Choroid plexus epithelial cell (primary cell): Measurements from ENCODE around the gene CHKA.

Experiments
- DNase-seq: peaks from one replicate; pipeline ENCODE4 v3.0.0-alpha.2; 2010; ENCODE audit warnings: low read depth
- H3K4me3 ChIP-seq: 2 replicates; pipeline ENCODE4 v1.5.1; 2011; ENCODE audit warnings: low read depth, mild to moderate bottlenecking, control low read depth, low read length, moderate library complexity
- TF ChIP-seq, protein P1 (sequence below): conservative IDR thresholded peaks from 2 replicates; pipeline ENCODE4 v1.5.1; 2011; ENCODE audit warnings: low read depth, mild to moderate bottlenecking, control low read depth, inconsistent platforms, low read length, moderate library complexity

The CHKA gene

GRCh38 chr11:68017980-68018729 is 103.0 kb downstream of the CHKA start:
- no peak for DNase-seq
- TF ChIP-seq, protein P1, sequence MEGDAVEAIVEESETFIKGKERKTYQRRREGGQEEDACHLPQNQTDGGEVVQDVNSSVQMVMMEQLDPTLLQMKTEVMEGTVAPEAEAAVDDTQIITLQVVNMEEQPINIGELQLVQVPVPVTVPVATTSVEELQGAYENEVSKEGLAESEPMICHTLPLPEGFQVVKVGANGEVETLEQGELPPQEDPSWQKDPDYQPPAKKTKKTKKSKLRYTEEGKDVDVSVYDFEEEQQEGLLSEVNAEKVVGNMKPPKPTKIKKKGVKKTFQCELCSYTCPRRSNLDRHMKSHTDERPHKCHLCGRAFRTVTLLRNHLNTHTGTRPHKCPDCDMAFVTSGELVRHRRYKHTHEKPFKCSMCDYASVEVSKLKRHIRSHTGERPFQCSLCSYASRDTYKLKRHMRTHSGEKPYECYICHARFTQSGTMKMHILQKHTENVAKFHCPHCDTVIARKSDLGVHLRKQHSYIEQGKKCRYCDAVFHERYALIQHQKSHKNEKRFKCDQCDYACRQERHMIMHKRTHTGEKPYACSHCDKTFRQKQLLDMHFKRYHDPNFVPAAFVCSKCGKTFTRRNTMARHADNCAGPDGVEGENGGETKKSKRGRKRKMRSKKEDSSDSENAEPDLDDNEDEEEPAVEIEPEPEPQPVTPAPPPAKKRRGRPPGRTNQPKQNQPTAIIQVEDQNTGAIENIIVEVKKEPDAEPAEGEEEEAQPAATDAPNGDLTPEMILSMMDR = no peak
- H3K4me3 ChIP-seq = no peak overlapping the region

DNA sequence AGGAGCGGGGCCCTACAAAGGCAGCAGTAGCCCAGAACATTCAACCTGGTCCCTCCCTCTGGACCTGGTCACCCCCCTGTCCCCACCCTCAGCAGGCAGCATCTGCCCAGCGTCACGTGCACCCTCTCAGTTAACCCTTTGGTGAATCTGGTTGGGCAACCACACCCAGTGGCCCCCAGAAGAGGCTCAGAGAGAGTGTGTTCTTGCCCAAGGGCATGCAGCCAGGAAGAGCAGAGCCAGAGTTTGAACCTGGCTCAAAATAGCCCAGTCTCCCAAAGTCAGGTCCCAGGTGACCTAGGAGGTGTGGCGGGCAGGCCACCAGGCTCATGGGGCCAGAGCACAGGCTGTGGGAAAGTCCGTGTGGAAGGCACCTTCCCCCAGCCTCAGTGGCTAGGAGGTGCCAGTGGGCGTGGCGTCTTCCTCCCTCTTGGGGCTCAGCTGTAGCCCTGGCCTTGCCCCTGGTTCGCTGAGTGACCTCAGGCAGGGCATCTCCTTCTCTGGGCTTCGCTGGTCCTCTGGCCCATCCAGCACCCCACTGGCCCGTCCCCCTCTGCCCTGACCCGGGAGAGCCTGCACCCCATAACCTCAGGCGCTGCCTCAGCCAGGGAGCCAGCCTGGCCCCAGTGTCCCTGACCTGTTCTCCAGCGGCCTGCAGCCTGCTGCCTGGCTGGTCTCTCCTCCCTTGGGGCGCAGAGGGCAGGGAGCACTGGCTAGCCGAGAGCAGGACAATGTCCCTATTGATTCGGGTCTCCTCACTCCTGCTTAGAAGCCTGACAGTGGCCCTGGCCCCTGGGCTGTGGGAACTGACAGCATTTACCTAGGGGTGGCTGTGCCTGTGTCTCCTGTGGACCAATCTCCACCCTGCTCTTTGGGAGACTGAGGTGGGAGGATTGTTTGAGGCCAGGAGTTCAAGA is 104.0 kb downstream of the CHKA start:
- no peak overlapping the region for H3K4me3 ChIP-seq
- no peak for DNase-seq
- TF ChIP-seq, protein P1 = no peak

GRCh38 chr11:68016161-68016903 is 104.9 kb downstream of the CHKA start:
- no peak for DNase-seq
- no peak overlapping the region for H3K4me3 ChIP-seq
- TF ChIP-seq, protein P1 = peak; percentile 2

DNA sequence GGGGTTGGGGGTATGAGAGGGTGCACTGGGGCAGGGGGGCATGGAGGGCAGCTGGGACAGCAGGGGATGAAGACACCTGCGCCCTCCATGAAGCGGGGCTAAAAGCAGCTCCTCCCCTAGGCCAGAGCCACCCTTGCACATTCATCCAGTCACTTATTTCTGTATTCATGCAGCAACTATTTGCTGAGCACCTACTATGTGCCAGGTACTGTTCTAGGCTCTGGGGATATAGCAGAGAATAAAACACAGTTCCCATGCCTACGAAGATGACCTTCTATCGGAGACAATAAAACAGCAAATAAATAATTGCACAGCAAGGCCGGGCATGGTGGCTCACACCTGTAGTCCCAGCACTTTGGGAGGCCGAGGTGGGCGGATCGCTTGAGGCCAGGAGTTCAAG is 105.7 kb downstream of the CHKA start:
- no peak overlapping the region for H3K4me3 ChIP-seq
- DNase-seq = no peak
- TF ChIP-seq, protein P1 = no peak

GRCh38 chr11:68014947-68015447 is 106.2 kb downstream of the CHKA start:
- no peak overlapping the region for H3K4me3 ChIP-seq
- TF ChIP-seq, protein P1 = no peak
- no peak for DNase-seq

GRCh38 chr11:68014157-68014946 is 106.8 kb downstream of the CHKA start:
- DNase-seq = peak; percentile 83
- no peak overlapping the region for H3K4me3 ChIP-seq

More at GRCh38 chr11:68014157-68014946, 106.8 kb downstream of the CHKA start:
- TF ChIP-seq, protein P1 = no peak
